ENCODE data around the gene SLMAP.
"Not testable (repeated sequence)": the region's sequence is repeated elsewhere in the genome, so short reads cannot be mapped to it uniquely, and the experiment has no call there.

The SLMAP gene

DNA sequence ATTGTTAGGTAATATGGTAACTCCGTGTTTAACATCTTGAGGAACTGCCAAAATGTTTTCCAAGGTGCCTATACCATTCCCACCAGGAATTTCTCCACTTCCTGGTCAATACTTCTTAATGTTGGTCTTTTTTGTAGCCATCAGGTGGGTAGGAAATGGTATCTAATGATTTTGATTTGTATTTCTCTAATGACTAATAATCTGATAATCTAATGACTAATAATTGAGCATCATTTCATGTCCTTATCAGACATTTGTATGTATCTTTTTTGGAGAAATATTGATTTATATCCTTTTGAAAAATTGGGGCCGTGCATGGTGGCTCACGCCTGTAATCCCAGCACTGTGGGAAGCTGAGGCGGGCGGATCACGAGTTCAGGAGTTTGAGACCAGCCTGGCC lies 38.8 kb downstream of the SLMAP start:
- no peak for DNase-seq

DNA sequence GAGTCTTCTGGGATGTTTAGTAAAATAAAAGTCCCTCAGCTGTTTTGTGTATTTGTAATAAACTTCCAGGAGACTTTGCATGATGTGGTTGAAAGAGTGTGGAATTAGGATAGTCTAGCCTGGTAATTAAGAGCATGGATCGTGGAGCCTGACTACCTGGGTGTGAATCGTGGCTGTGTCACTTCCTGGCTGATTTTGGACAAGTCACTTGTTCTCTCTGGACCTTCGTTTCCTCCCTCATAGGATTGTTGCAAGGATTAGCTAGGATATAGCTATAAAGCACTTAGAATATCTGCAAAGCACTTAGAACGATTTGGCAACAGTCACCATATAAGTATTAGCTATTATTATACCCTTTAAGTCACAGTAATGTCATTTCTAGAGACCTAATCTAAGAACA lies 40.2 kb downstream of the SLMAP start:
- no peak for DNase-seq

DNA sequence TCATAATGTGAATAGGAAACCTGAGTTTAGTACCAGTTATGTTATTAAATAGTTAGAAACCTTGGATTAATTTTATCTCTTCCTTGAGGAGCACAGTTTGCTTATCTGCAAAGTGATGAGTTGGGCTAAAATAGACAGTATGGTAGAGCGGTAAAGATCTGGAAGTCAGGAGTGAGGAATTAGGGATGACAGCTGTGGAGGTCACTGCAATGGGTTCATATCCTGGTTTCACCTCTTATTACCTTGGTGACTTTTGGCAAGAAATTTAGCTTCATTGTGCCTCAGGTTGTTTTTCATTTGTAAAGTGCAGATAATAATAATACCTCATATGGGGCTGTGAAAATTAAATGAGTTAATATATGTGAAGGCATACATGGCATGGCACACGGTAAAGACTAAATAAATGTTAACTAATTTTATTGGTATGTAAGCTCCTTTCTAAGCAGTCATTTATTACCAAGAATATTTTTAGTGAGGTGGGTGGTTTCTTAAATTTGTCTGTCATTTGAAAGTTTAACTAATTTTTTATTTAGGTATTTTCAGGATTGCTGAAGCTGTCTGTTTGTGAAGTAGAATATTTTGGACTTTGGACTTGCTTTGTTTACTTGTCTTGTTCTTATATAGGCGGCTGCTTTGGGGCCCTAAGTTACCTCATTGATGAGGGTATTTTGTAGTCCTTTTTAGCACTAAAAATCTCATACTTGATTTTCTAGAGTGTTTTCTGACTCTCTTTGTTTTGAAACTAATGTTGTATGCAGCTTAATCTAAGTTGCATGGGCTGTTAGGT lies 41.8 kb downstream of the SLMAP start:
- DNase-seq = no peak

- DNase-seq = peak; percentile 9
These were observed 47.6 kb downstream of the SLMAP start for GRCh38 chr3:57803647-57804081.

- no peak for DNase-seq
These were observed 49.2 kb downstream of the SLMAP start for GRCh38 chr3:57805266-57805665.

DNA sequence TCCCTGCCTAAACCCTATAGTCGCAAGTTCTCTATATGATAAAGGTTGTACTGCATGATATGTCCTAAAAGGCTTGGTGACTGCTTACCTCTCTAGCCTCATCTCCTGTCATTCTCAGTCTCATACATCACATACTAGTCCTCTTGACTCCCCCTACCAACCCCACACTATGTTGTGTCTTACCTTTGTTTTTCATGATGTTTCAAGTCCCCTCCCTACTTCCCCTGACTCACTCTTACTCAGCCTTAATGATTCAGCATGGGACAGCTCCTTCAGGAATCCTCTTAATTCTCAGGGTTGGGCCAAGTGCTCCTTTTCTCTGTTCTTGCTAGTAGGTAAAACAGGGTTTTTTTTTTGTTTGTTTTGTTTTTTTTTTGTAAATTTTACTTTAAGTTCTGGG lies 49.6 kb downstream of the SLMAP start:
- DNase-seq = peak; percentile 31

DNA sequence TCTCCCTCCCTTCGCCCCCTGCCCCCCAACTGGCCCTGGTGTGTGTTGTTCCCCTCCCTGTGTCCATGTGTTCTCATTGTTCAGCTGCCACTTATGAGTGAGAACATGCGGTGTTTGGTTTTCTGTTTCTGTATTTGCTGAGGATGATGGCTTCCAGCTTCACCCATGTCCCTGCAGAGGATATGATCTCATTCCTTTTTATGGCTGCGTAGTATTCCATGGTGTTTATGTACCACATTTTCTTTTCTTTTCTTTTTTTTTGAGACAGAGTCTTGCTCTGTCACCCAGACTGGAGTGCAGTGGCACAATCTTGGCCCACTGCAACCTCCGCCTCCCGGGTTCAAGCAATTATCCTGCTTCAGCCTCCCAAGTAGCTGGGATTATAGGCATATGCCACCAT lies 50.1 kb downstream of the SLMAP start:
- DNase-seq = not testable (repeated sequence)

- DNase-seq = no peak
These were observed 53.0 kb downstream of the SLMAP start for GRCh38 chr3:57808961-57809608.

DNA sequence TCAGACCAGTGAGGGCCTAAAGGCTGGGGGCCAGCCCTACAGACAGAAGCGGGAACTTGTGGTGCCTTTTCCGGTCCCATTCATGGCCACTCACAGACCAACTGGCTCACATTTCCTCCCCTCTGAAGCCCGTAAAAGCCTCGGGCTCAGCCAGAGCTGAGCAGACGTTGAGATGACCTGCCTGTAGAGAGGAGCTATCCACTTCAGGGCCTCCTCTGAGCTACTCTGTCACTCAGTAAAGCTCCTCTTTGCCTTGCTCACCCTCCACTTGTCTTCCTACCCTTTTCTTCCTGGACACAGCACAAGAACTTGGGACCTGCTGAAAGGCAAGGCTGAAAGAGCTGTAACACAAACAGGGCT lies 53.5 kb downstream of the SLMAP start:
- DNase-seq = no peak

GRCh38 chr3:57810048-57810447 lies 53.9 kb downstream of the SLMAP start:
- no peak for DNase-seq

DNA sequence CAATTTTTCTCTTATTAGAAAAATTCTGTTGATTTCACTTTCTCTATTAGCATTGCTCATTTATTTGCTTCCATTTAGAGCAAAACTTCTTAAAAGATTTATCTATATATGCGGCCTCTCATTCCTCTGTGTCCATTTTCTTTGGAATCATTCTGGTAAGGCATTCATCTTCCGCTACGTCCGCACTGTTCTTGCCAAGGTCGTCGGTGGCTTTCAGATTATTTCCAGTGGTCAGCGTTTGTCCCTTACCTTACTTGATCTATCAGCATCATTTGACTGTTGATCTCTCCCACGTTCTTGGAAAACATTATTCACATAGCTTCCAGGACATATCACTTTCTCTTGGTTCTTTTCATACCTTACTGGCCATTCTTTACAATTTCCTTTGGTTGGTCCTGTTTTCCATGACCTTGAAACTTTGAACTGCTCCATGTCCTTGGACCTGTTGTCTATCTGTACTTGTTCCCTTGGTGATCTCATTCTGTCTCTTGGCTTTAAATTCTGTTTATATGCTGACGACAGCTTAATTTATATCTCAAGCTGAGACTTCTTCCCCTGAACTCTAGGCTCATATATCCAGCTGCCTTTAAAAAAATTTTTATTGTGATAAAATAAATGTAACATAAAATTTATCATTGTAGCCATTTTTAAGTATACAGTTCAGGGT lies 54.5 kb downstream of the SLMAP start:
- no peak for DNase-seq

GRCh38 chr3:57815036-57815435 lies 58.9 kb downstream of the SLMAP start:
- peak; percentile 64 for DNase-seq

GRCh38 chr3:57816471-57817095 lies 60.5 kb downstream of the SLMAP start:
- DNase-seq = no peak

DNA sequence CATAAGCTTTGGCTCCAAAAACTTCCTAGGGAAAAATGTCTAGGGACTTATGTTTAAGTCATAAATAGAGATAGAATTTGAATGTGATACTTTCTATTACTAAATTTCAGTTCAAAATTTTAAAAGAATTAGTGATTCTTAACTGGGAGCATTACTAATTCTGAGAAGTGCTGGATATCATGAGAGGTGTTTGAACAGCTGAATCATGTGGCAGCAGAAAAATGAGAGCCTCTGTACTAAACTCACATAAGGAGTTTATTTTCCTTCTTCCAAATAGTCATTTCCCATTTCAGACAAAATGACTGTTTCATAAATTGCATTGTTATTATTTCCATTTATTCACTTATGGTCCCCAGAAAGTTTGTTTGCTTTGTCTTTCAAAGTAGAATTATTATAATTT lies 62.7 kb downstream of the SLMAP start:
- DNase-seq = no peak

DNA sequence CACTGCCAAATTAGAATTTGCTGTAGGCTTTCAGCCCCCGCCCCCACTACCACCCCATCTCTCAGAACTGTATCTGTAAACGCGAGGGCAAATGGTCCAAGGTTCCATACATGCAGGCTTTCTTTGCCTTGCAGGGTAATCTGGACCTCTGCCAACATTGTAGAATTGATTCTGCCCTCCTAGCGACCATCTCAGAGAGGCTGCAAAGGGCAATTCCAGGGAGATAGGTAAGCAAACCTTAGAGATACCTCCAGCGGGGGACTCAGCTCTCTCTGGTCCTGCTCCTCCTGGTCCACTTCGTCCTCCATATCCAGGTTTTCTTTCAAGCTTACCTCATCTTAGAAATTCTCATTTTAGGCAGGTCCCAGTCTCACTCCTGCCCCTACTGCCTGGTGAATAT lies 64.4 kb downstream of the SLMAP start:
- DNase-seq = no peak

DNA sequence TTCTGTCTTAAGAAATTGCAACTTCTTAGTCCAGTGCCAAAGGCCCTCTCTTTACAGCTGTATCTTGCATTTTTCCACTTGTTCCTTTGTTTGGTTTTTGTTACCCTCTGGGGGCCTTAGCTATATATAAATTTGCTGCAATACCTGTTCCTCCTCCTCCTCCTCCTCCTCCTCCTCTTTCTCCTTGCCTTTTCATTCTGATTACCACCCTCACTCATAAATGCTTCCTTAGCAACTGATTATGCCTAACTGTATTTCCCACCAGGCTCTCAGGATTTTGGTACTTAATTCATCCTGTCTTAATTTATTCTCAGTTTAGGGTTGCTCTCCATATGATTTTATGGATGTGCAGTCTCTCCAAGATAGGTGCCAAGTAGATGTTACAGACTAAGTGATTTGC lies 65.7 kb downstream of the SLMAP start:
- DNase-seq = no peak

GRCh38 chr3:57822686-57823085 lies 66.6 kb downstream of the SLMAP start:
- no peak for DNase-seq

GRCh38 chr3:57825116-57825515 lies 69.0 kb downstream of the SLMAP start:
- no peak for DNase-seq

- DNase-seq = no peak
These were observed 70.3 kb downstream of the SLMAP start for GRCh38 chr3:57826245-57826951.

GRCh38 chr3:57826952-57827723 lies 71.0 kb downstream of the SLMAP start:
- DNase-seq = no peak

DNA sequence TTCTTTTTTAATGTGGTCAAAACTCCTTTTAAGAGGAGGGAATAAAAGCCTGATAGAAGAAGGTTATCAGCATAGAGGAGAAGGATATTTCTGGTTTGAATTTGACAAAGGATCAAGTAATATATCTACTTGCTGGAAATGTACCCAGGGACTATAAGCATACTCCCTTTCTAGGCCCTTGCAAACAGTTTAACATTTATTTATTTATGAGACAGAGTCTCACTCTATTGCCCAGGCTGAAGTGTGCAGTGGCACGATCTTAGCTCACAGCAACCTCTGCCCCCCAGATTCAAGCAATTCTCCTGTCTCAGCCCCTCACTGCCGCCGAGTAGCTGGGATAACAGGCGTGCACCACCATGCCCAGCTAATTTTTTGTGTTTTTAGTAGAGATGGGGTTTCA lies 71.6 kb downstream of the SLMAP start:
- no peak for DNase-seq

- DNase-seq = no peak
These were observed 76.4 kb downstream of the SLMAP start for GRCh38 chr3:57832486-57832885.
